KMS-11 (cell line): ENCODE results near the gene PTCH1.

Source experiments
- H2AFZ ChIP-seq: fragments of 200-600 bp; sonication (generic); 2 replicates; pipeline ENCODE4 v1.6.1; 2016; ENCODE audit warnings: antibody characterized with exemption, mixed run types, low read depth
- H3K27ac ChIP-seq: fragments of 200-600 bp; sonication (generic); 2 replicates; pipeline ENCODE4 v1.6.1; 2016; ENCODE audit warnings: mild to moderate bottlenecking, mixed run types
- H3K27me3 ChIP-seq: fragments of 200-600 bp; sonication (generic); 2 replicates; pipeline ENCODE4 v1.6.1; 2017; ENCODE audit warnings: mild to moderate bottlenecking, low read depth, mixed run types, moderate library complexity; ENCODE audit not compliant: insufficient read depth
- H3K36me3 ChIP-seq: fragments of 200-600 bp; sonication (generic); 2 replicates; pipeline ENCODE4 v1.6.1; 2017; ENCODE audit warnings: mild to moderate bottlenecking, mixed run types; ENCODE audit not compliant: insufficient read depth
- H3K4me1 ChIP-seq: fragments of 200-600 bp; sonication (generic); 2 replicates; pipeline ENCODE4 v1.6.1; 2016; ENCODE audit warnings: mild to moderate bottlenecking, low read depth, mixed run types; ENCODE audit not compliant: poor library complexity, severe bottlenecking
- H3K4me2 ChIP-seq: fragments of 200-600 bp; sonication (generic); 2 replicates; pipeline ENCODE4 v1.7.0; 2016; ENCODE audit warnings: mild to moderate bottlenecking, mixed run types
- H3K4me3 ChIP-seq: fragments of 200-600 bp; sonication (generic); IDR thresholded peaks from 2 replicates; pipeline ENCODE4 v1.6.1; 2017; ENCODE audit warnings: low read depth, low read length, mixed read lengths; ENCODE audit not compliant: insufficient read depth
- H3K79me2 ChIP-seq: fragments of 200-600 bp; sonication (generic); 2 replicates; pipeline ENCODE4 v1.6.1; 2016; ENCODE audit warnings: low read depth, mixed run types; ENCODE audit not compliant: insufficient read depth
- H3K9ac ChIP-seq: fragments of 200-600 bp; sonication (generic); 2 replicates; pipeline ENCODE4 v1.6.1; 2016; ENCODE audit warnings: mild to moderate bottlenecking, mixed run types
- H4K20me1 ChIP-seq: fragments of 200-600 bp; sonication (generic); 2 replicates; pipeline ENCODE4 v1.6.1; 2016; ENCODE audit warnings: mild to moderate bottlenecking, mixed run types; ENCODE audit not compliant: insufficient read depth
- TF ChIP-seq, protein P1 (sequence below): fragments of 200-600 bp; sonication (generic); conservative IDR thresholded peaks from 2 replicates; pipeline ENCODE4 v1.6.1; 2017; ENCODE audit warnings: low read depth, mild to moderate bottlenecking, antibody characterized with exemption, low read length, moderate library complexity, mixed read lengths

Gene PTCH1

DNA sequence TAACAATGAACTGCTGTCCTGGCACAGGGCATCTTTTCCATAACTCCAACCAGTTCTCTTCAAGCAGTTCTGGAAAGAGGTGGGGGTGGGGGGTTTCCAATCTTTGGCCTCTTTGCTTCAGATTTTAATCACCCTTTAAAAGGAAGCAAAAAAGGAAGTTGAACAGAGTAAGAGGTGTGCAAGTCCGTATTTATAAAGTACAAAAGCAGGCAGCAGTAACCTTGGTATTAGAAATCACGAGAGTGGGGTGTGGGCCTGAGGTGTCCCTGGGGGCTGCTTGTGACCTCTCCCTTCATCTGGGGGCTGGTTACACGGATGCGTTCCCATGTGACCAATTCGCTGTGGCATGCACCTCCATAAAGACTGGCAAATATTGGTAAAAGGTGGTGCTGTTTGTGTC, 70.5 kb downstream of the PTCH1 start:
- H4K20me1 ChIP-seq, result no peaks in the 10 kb centered on the region
- H3K27me3 ChIP-seq, result no peaks in the 10 kb centered on the region
- H3K4me3 ChIP-seq, result no peak overlapping the region
- H3K79me2 ChIP-seq, result no peaks in the 10 kb centered on the region
- no peak overlapping the region for H3K4me2 ChIP-seq
- H3K4me1 ChIP-seq, result no peaks in the 10 kb centered on the region
- H3K27ac ChIP-seq, result no peak overlapping the region
- H3K36me3 ChIP-seq, result no peaks in the 10 kb centered on the region
- H3K9ac ChIP-seq, result no peak overlapping the region
- no peak overlapping the region for H2AFZ ChIP-seq
- TF ChIP-seq, protein P1, sequence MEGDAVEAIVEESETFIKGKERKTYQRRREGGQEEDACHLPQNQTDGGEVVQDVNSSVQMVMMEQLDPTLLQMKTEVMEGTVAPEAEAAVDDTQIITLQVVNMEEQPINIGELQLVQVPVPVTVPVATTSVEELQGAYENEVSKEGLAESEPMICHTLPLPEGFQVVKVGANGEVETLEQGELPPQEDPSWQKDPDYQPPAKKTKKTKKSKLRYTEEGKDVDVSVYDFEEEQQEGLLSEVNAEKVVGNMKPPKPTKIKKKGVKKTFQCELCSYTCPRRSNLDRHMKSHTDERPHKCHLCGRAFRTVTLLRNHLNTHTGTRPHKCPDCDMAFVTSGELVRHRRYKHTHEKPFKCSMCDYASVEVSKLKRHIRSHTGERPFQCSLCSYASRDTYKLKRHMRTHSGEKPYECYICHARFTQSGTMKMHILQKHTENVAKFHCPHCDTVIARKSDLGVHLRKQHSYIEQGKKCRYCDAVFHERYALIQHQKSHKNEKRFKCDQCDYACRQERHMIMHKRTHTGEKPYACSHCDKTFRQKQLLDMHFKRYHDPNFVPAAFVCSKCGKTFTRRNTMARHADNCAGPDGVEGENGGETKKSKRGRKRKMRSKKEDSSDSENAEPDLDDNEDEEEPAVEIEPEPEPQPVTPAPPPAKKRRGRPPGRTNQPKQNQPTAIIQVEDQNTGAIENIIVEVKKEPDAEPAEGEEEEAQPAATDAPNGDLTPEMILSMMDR, result no peak

- H3K4me3 ChIP-seq, result no peak overlapping the region
- H2AFZ ChIP-seq, result no peak overlapping the region
- no peaks in the 10 kb centered on the region for H3K79me2 ChIP-seq
- no peaks in the 10 kb centered on the region for H3K4me1 ChIP-seq
- no peak overlapping the region for H3K27ac ChIP-seq
- no peak overlapping the region for H3K9ac ChIP-seq
- H4K20me1 ChIP-seq, result no peaks in the 10 kb centered on the region
- no peaks in the 10 kb centered on the region for H3K27me3 ChIP-seq
- H3K36me3 ChIP-seq, result no peaks in the 10 kb centered on the region
- TF ChIP-seq, protein P1, result no peak
- no peak overlapping the region for H3K4me2 ChIP-seq
Measured at GRCh38 chr9:95444160-95444559, 72.6 kb downstream of the PTCH1 start.

- Histone ChIP-seq H3K36me3 (no peaks in the 10 kb centered on the region), H3K27ac (no peak overlapping the region), H3K4me3 (no peak overlapping the region), H3K27me3 (no peaks in the 10 kb centered on the region), H2AFZ (no peak overlapping the region), H3K79me2 (no peaks in the 10 kb centered on the region), H3K4me2 (no peak overlapping the region), H4K20me1 (no peaks in the 10 kb centered on the region), H3K4me1 (no peaks in the 10 kb centered on the region), H3K9ac (no peak overlapping the region)
- TF ChIP-seq, protein P1, result no peak
Measured at GRCh38 chr9:95443301-95443700, 73.5 kb downstream of the PTCH1 start.

- H3K4me3 ChIP-seq, result no peak overlapping the region
- no peaks in the 10 kb centered on the region for H3K4me1 ChIP-seq
- no peak overlapping the region for H3K9ac ChIP-seq
- H3K27ac ChIP-seq, result no peak overlapping the region
- H3K36me3 ChIP-seq, result no peaks in the 10 kb centered on the region
- TF ChIP-seq, protein P1, result no peak
- H3K79me2 ChIP-seq, result no peaks in the 10 kb centered on the region
- H4K20me1 ChIP-seq, result no peaks in the 10 kb centered on the region
- no peak overlapping the region for H2AFZ ChIP-seq
- no peaks in the 10 kb centered on the region for H3K27me3 ChIP-seq
- no peak overlapping the region for H3K4me2 ChIP-seq
Measured at GRCh38 chr9:95441081-95441480, 75.7 kb downstream of the PTCH1 start.
